PC-3 (cell line): ENCODE data around the gene DUSP5. TPM values are rescaled to one million over a fixed set of nuclear protein-coding genes. Genes with fewer than 3 reads are reported as not detected.

Source experiments
- ATAC-seq: fragments of 200-7000 bp; cut with Tn5 transposase; 2 replicates; pipeline ENCODE4 v1.9.1; 2020; ENCODE audit warnings: mild to moderate bottlenecking, moderate library complexity
- BruUV-seq: library from RNA; stranded (reverse); fragments of 400-500 nt; replicated peaks from 2 replicates; lab custom pipeline; 2021; lab: Mats Ljungman, UMichigan
- CTCF ChIA-PET: fragments of 300-600 bp; sonication (Branson Sonifier 250); formaldehyde crosslinking; loops from one replicate; lab custom pipeline; 2022; ENCODE audit warnings: antibody characterized with exemption; lab: Charles Lee
- POLR2A ChIA-PET: fragments of 300-600 bp; sonication (Branson Sonifier 250); formaldehyde crosslinking; loops from one replicate; lab custom pipeline; 2022; ENCODE audit warnings: antibody characterized with exemption; ENCODE audit not compliant: unreplicated experiment; lab: Charles Lee
- DNase-seq: peaks from one replicate; pipeline ENCODE4 v3.0.0-alpha.2; 2015
- H2AFZ ChIP-seq: fragments of 300-600 bp; sonication (generic); 2 replicates; pipeline ENCODE4 v1.6.0; 2016; ENCODE audit warnings: antibody characterized with exemption, low read length
- H3F3A ChIP-seq: fragments of 300-600 bp; sonication (generic); one replicate; pipeline ENCODE4 v1.6.0; 2017; ENCODE audit warnings: antibody characterized with exemption, low read length, control low read depth, mild to moderate bottlenecking; ENCODE audit not compliant: unreplicated experiment
- H3K27ac ChIP-seq: fragments of 300-600 bp; sonication (generic); 2 replicates; pipeline ENCODE4 v1.5.1; 2016; ENCODE audit warnings: mild to moderate bottlenecking, low read length
- H3K27me3 ChIP-seq: fragments of 300-600 bp; sonication (generic); 2 replicates; pipeline ENCODE4 v1.6.1; 2016; ENCODE audit warnings: low read length, mixed read lengths
- H3K36me3 ChIP-seq: fragments of 300-600 bp; sonication (generic); 2 replicates; pipeline ENCODE4 v1.6.1; 2016; ENCODE audit warnings: low read depth, mixed run types, low read length, mixed read lengths
- H3K4me1 ChIP-seq: fragments of 300-600 bp; sonication (generic); 2 replicates; pipeline ENCODE4 v1.5.1; 2016; ENCODE audit warnings: low read length; ENCODE audit not compliant: insufficient read depth
- H3K4me2 ChIP-seq: fragments of 300-600 bp; sonication (generic); 2 replicates; pipeline ENCODE4 v1.6.0; 2016; ENCODE audit warnings: low read length
- H3K4me3 ChIP-seq: fragments of 300-600 bp; sonication (generic); 2 replicates; pipeline ENCODE4 v1.5.1; 2016; ENCODE audit warnings: mild to moderate bottlenecking, low read length, mixed read lengths
- H3K79me2 ChIP-seq: fragments of 300-600 bp; sonication (generic); 2 replicates; pipeline ENCODE4 v1.6.1; 2017; ENCODE audit warnings: low read length, mixed read lengths
- H3K9ac ChIP-seq: fragments of 300-600 bp; sonication (generic); 2 replicates; pipeline ENCODE4 v1.6.0; 2016; ENCODE audit warnings: mild to moderate bottlenecking, low read length
- H3K9me2 ChIP-seq: fragments of 300-600 bp; sonication (generic); replicated peaks from 2 replicates; pipeline ENCODE4 v1.6.1; 2016; ENCODE audit warnings: mixed run types, low read length, mixed read lengths
- H3K9me3 ChIP-seq: fragments of 300-600 bp; sonication (generic); 2 replicates; pipeline ENCODE4 v1.6.1; 2016; ENCODE audit warnings: low read length, mixed read lengths
- H4K20me1 ChIP-seq: fragments of 300-600 bp; sonication (generic); 2 replicates; pipeline ENCODE4 v1.6.1; 2016; ENCODE audit warnings: low read length, mixed read lengths
- EZH2 ChIP-seq: fragments of 300-600 bp; sonication (generic); IDR thresholded peaks from one replicate; pipeline ENCODE4 v1.6.1; 2017; ENCODE audit warnings: antibody characterized with exemption, mild to moderate bottlenecking, low read length; ENCODE audit not compliant: unreplicated experiment
- EZH2phosphoT487 ChIP-seq: fragments of 300-600 bp; sonication (generic); IDR thresholded peaks from 2 replicates; pipeline ENCODE4 v1.6.1; 2018; ENCODE audit warnings: mild to moderate bottlenecking, antibody characterized with exemption, low read length, borderline replicate concordance
- intact Hi-C: fragments of 100-400 bp; cut with micrococcal nuclease; formaldehyde crosslinking; loops from 2 replicates; pipeline ENCODE4 v1.9.0; 2023
- total RNA-seq: library from RNA; depleted of rRNA; stranded (reverse); fragments of >200 nt; gene quantifications from 2 replicates; pipeline ENCODE4 v1.2.3, GENCODE V29; 2014
- TF ChIP-seq, protein P1 (sequence below): fragments of 300-600 bp; sonication (generic); conservative IDR thresholded peaks from 2 replicates; pipeline ENCODE4 v1.5.1; 2017; ENCODE audit warnings: antibody characterized with exemption, low read depth, mild to moderate bottlenecking, low read length

Gene DUSP5
- total RNA-seq, 1 experiment from 2014 or later: 206 TPM

- ChIA-PET POLR2A (interaction anchor here (0.6 kb wide), 3 partner anchors 7 to 89 kb away, joined by 3 to 6 read pairs (median 5); no protein-coding TSS in a partner anchor), CTCF (no interaction called here)
- no peaks in the 10 kb centered on the region for H3K27me3 ChIP-seq
- DNase-seq (peak; percentile 68), ATAC-seq (peak; percentile 57)
- TF ChIP-seq, protein P1, sequence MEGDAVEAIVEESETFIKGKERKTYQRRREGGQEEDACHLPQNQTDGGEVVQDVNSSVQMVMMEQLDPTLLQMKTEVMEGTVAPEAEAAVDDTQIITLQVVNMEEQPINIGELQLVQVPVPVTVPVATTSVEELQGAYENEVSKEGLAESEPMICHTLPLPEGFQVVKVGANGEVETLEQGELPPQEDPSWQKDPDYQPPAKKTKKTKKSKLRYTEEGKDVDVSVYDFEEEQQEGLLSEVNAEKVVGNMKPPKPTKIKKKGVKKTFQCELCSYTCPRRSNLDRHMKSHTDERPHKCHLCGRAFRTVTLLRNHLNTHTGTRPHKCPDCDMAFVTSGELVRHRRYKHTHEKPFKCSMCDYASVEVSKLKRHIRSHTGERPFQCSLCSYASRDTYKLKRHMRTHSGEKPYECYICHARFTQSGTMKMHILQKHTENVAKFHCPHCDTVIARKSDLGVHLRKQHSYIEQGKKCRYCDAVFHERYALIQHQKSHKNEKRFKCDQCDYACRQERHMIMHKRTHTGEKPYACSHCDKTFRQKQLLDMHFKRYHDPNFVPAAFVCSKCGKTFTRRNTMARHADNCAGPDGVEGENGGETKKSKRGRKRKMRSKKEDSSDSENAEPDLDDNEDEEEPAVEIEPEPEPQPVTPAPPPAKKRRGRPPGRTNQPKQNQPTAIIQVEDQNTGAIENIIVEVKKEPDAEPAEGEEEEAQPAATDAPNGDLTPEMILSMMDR: no peak
- TF ChIP-seq EZH2: no peak
- TF ChIP-seq EZH2phosphoT487: no peak
- H3F3A ChIP-seq: peaks cover 3% of the 10 kb centered on the region
- H3K9me3 ChIP-seq: no peaks in the 10 kb centered on the region
- H3K4me1 ChIP-seq: peaks cover 39% of the 10 kb centered on the region
- H3K36me3 ChIP-seq: no peaks in the 10 kb centered on the region
- peak overlapping the region; percentile 50; the same call in 1 of the 2 replicates for H2AFZ ChIP-seq
- no peaks in the 10 kb centered on the region for H3K9me2 ChIP-seq
- peak overlapping the region; percentile 36; the same call in 1 of the 2 replicates for H3K9ac ChIP-seq
- peak overlapping the region; percentile 66 for H3K4me2 ChIP-seq
- BruUV-seq: no TSS peak
- H3K4me3 ChIP-seq: no peak overlapping the region; the same call in 1 of the 2 replicates
- intact Hi-C loops: no loop called here
- H4K20me1 ChIP-seq: no peaks in the 10 kb centered on the region
- peak overlapping the region; percentile 84 for H3K27ac ChIP-seq
- H3K79me2 ChIP-seq: no peaks in the 10 kb centered on the region
These were observed 10.0 kb upstream of the DUSP5 start for GRCh38 chr10:110487411-110488331.

GRCh38 chr10:110488332-110488681 is 9.4 kb upstream of the DUSP5 start:
- Histone ChIP-seq H3F3A (peaks cover 3% of the 10 kb centered on the region), H3K9ac (no peak overlapping the region), H3K36me3 (no peaks in the 10 kb centered on the region), H3K27ac (peak overlapping the region; percentile 84), H3K4me3 (no peak overlapping the region), H3K9me2 (no peaks in the 10 kb centered on the region), H3K27me3 (no peaks in the 10 kb centered on the region), H4K20me1 (no peaks in the 10 kb centered on the region), H2AFZ (no peak overlapping the region), H3K4me1 (peaks cover 39% of the 10 kb centered on the region), H3K79me2 (no peaks in the 10 kb centered on the region), H3K9me3 (no peaks in the 10 kb centered on the region), H3K4me2 (0 out of 2 replicates have a peak overlapping the region, but pooled peaks have one; percentile 6)
- TSS peak; percentile 25 for BruUV-seq
- DNase-seq (no peak), ATAC-seq (no peak)
- TF ChIP-seq, protein P1: no peak
- TF ChIP-seq EZH2: no peak
- TF ChIP-seq EZH2phosphoT487: no peak
- ChIA-PET POLR2A (no interaction called here), CTCF (no interaction called here)
- intact Hi-C loops: no loop called here

DNA sequence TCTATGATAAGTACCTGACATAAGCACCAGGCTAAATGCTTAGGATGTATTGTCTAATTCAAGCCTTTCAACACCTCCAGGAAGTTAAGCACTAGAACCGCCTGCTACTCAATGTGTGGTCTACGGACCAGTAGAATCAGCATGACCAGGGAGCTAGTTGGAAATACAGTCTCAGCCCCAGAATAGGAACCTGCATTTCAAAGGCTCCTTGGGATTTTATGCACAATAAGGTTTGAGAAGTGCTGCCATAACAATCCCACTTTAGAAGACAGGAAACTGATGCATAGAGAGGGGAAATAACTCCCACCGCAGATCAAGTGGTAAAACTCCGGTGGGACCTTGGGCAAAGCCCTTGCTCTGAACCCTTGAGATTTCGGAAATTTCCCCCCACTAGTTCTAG is 8.8 kb upstream of the DUSP5 start:
- BruUV-seq: no TSS peak
- H3K4me2 ChIP-seq: no peak overlapping the region
- no peaks in the 10 kb centered on the region for H4K20me1 ChIP-seq
- no peaks in the 10 kb centered on the region for H3K9me2 ChIP-seq
- DNase-seq: no peak
- no peak overlapping the region for H3K27ac ChIP-seq
- H3K36me3 ChIP-seq: no peaks in the 10 kb centered on the region
- intact Hi-C loops: no loop called here
- H3K9ac ChIP-seq: no peak overlapping the region
- CTCF ChIA-PET: no interaction called here
- H3K9me3 ChIP-seq: no peaks in the 10 kb centered on the region
- H2AFZ ChIP-seq: no peak overlapping the region
- peaks cover 39% of the 10 kb centered on the region for H3K4me1 ChIP-seq
- no peak for ATAC-seq
- H3K4me3 ChIP-seq: no peak overlapping the region
- POLR2A ChIA-PET: no interaction called here
- peaks cover 3% of the 10 kb centered on the region for H3F3A ChIP-seq
- H3K79me2 ChIP-seq: no peaks in the 10 kb centered on the region
- TF ChIP-seq EZH2phosphoT487 (no peak), EZH2 (no peak)
- TF ChIP-seq, protein P1: no peak
- H3K27me3 ChIP-seq: no peaks in the 10 kb centered on the region
